ENCODE measurements around the gene ZBTB5. TPM values are rescaled to one million over a fixed set of nuclear protein-coding genes. Genes with fewer than 3 reads are reported as not detected.
"Not testable (repeated sequence)": the region's sequence is repeated elsewhere in the genome, so short reads cannot be mapped to it uniquely, and the experiment has no call there.

Gene ZBTB5
- total RNA-seq, 1 donor from 2014 or later, result 20.4 TPM

DNA sequence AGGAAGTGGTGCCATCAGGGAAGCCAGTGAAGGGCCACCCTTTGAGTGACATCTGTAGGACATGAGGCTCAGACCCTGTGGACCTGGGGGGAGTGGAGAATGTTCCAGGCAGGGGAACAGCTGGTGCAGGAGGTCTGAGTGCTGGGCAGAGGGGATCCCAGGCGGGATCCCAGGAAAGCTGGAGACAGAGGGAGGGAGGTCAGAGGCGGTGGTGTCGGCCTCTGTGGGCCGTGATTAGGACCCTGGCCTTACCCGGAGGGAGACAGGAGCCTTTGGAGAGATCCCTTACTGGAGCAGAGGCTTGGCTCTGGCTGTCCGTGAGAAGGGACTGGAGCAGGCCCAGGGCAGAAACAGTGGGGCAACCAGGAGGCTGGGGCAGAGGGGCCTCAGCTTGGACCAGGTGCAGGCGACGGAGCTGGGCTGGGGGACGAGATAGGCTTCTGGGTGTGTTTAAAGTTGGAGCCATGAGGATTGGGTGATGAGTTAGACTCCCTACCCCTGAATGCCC, 54.8 kb downstream of the ZBTB5 start:
- DNase-seq (ENCODE audit: low spot score in 2 of 2), result no peak
- FAIRE-seq, result no peak

- DNase-seq (ENCODE audit: low spot score in 2 of 2) (no peak), FAIRE-seq (no peak)
These were observed 56.1 kb downstream of the ZBTB5 start for GRCh38 chr9:37408933-37409710.

DNA sequence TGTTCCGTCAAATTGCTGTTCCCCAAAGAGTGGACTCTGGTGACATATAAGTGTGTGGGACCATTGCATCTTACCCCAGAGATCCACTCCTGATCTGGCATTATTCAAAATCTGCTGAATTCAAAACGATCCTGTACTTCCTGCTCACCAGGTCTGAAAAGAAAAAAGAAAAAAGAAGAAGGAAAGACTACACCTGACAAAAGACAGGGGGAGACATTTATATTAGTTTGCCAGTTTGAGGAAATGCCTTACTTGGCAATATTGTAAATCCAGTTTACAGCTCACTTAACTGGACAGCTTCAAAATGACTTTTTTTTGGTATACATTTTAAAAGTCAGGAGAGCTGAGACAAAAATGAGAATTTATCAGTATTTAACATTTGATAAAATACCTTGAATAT, 57.8 kb downstream of the ZBTB5 start:
- FAIRE-seq (no peak), DNase-seq (ENCODE audit: low spot score in 2 of 2) (no peak)

- no peak for DNase-seq (ENCODE audit: low spot score in 2 of 2)
- FAIRE-seq, result no peak
These were observed 58.4 kb downstream of the ZBTB5 start for GRCh38 chr9:37406603-37407401.

DNA sequence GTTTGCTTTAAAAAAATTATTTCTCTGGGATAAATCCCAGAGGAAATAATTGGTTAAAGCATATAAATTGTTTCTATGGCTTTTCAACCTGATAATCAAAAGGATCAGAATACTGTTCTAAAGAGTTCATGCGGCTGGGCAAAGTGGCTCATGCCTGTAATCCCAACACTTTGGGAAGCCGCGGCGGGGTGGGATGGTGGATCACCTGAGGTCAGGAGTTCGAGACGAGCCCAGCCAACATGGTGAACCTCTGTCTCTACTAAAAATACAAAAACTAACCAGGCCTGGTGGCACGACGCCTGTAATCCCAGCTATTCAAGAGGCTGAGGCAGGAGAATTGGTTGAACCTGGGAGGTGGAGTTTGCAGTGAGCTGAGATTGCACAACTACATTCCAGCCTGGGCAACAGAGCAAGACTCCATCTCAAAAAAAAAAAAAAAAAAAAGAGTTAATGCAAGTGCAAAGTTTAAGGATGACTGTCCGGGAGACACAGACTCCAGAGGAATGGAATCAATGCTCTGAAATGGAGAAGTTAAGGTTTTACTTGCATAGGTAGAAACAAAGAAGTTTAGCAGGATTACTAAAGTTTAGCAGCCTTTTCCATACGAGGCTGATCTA, 59.4 kb downstream of the ZBTB5 start:
- FAIRE-seq (no peak), DNase-seq (ENCODE audit: low spot score in 2 of 2) (no peak)

- FAIRE-seq, result no peak
- DNase-seq (ENCODE audit: low spot score in 2 of 2), result no peak
These were observed 59.9 kb downstream of the ZBTB5 start for GRCh38 chr9:37405350-37405749.

- no peak for FAIRE-seq
These were observed 60.7 kb downstream of the ZBTB5 start for GRCh38 chr9:37404590-37404989.

DNA sequence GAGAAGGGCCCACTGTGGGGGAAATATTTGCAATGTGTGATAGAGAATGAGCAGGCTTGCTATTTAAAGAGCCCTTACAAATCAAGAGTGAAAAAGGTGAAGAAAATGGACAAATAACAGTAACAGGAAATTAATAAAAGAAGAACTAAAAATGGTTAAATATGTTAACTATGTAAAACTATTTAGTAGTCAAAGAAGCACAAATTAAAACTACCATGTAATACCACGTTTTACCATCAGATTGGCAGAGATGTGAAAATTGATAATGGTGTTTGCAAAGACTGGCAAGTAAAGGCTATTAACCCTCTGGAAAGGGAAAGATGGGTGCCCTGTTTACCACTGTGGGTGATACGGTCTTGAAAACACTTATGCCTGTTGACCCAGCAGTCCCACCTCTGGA, 65.9 kb downstream of the ZBTB5 start:
- no peak for FAIRE-seq
- no peak for DNase-seq (ENCODE audit: low spot score in 2 of 2)

More at GRCh38 chr9:37404590-37404989, 60.7 kb downstream of the ZBTB5 start:
- DNase-seq (ENCODE audit: low spot score in 2 of 2), result no peak

- DNase-seq (ENCODE audit: low spot score in 2 of 2) (no peak), FAIRE-seq (no peak)
These were observed 66.7 kb downstream of the ZBTB5 start for GRCh38 chr9:37398464-37399025.

GRCh38 chr9:37397948-37398347, 67.3 kb downstream of the ZBTB5 start:
- not testable (repeated sequence) for FAIRE-seq; DNase-seq (ENCODE audit: low spot score in 2 of 2)

DNA sequence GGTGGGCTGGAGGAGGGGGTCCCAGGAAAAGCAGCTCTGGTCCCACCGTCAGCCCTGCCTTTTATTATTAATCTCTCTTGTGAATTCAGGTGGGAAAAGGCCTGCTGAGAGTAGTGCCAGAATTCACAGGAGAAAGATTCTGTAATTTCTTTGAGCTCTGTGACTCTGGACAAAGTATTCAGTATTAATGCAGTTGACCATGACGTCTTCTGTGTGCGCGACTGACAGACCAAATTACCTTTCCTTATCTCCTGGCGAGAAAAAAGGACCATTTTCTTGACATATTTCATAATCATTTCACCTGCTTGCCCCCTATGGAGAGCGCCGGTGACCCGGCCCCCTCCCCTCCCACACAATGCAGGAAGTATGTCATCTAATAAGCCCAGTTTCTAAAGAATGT, 69.6 kb downstream of the ZBTB5 start:
- no peak for DNase-seq (ENCODE audit: low spot score in 2 of 2)
- FAIRE-seq, result no peak

- FAIRE-seq (no peak), DNase-seq (ENCODE audit: low spot score in 2 of 2) (no peak)
These were observed 70.0 kb downstream of the ZBTB5 start for GRCh38 chr9:37395229-37395628.

- FAIRE-seq (no peak), DNase-seq (ENCODE audit: low spot score in 2 of 2) (no peak)
These were observed 73.0 kb downstream of the ZBTB5 start for GRCh38 chr9:37392272-37392671.

- no peak for DNase-seq (ENCODE audit: low spot score in 2 of 2)
- FAIRE-seq, result no peak
These were observed 74.5 kb downstream of the ZBTB5 start for GRCh38 chr9:37390759-37391158.

Other genes with a start within 250 kb of the ZBTB5 start
- 48.1 TPM for gene GRHPR, start 42.8 kb downstream of the ZBTB5 start, total RNA-seq
- gene POLR1E, start 20.5 kb upstream of the ZBTB5 start, total RNA-seq, result 40.4 TPM
- gene FBXO10, start 110.9 kb upstream of the ZBTB5 start, total RNA-seq, result 8.6 TPM
- gene TOMM5, start 127.1 kb upstream of the ZBTB5 start, total RNA-seq, result 75.0 TPM
- 0.41 TPM for gene FRMPD1, start 185.5 kb upstream of the ZBTB5 start, total RNA-seq